LNCAP (cell line): Measurements from ENCODE around the gene RRN3.
"Not testable (repeated sequence)": the region's sequence is repeated elsewhere in the genome, so short reads cannot be mapped to it uniquely, and the experiment has no call there.

ENCODE experiments used
- CTCF ChIP-seq: fragments of 450-650 bp; IDR thresholded peaks from 2 replicates; pipeline ENCODE4 v1.5.1; 2017; ENCODE audit warnings: mild to moderate bottlenecking

The RRN3 gene

DNA sequence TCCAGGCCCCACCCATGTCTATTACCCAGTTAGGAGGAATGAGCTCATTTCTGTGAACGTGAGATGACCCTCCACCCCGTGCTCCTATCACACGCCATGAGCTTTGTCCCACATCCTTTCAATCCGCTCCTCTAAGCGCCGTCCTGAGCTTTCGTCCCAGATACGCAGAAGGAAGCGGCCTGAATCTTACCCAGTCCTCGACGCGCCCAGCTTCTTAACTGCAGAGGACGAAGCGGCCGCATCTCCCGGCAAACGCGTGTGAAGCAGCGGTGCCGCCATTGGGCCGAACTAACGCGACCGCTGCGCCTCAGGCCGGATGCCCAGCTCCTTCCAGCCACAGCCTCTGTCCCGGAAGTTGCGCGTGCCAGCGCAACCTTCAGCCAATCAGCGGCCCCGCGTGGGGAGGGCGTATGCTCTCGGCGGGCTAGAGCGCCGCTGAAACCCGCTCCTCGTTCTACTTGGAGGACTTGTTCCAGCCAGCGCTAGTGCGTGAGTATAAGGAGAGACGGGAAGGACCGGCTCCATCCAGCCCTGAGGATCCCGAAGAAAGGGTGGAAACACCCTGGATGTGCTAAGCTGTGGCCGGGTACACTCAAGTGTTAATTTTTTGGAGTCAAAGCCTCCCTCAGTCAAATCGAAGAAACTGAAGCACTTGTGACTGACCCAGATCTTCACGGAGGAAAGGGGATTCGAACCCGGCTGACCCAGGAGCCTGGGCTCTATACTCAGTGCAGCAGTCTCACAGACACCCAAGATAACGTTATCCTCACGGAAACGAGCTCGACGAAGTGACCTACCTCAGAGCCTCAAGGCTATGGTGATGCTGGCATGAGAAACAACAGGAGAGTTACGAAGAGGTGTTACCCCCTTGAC lies at the start of gene RRN3:
Gene RRN3 (minus strand): TSS at position 318 of the 873 bp plus-strand sequence. CDS start 39 bp downstream, at position 279.
- not testable (repeated sequence) for TF ChIP-seq CTCF

DNA sequence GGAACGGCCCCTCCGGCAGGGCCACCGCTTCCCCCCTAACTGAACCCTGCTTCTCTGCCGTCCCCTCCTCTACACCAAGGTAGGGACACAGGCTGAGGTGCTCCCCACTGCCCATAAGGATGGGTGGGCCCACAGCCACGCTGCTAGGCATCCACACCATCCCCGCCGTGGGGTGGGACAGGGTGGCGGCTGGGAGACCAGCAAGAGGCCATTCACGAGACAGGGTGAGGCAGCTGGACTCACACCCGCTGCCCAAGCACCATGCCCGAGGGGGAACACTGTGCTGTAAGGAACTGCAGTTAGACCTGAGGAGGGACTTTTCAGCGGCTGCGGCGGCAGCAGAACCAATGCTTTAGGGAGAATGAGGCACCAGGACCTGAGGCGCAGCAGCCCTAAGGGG lies 47.5 kb upstream of the RRN3 start:
- no peak for TF ChIP-seq CTCF

- TF ChIP-seq CTCF, result no peak
Measured at GRCh38 chr16:15073101-15073500, 21.0 kb downstream of the RRN3 start.

DNA sequence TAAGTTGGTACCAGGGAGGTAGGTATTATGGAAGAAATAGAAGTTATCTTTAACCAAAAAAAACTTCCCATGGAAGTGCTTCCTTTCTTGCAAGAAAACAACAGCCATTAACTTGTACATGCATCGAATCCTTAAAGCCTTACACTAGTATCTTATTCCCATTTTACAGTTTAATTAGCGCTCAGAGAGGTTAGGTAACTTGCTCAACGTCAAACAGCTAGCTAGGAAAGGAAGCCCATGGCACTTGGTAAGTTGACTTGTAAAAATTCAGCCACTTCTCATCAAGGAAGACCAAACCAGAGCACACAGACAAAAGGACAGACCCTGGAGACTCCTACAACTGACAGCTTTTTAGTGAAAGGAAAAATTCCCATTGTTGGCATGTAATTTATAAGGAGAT lies 34.7 kb downstream of the RRN3 start:
- TF ChIP-seq CTCF, result no peak

DNA sequence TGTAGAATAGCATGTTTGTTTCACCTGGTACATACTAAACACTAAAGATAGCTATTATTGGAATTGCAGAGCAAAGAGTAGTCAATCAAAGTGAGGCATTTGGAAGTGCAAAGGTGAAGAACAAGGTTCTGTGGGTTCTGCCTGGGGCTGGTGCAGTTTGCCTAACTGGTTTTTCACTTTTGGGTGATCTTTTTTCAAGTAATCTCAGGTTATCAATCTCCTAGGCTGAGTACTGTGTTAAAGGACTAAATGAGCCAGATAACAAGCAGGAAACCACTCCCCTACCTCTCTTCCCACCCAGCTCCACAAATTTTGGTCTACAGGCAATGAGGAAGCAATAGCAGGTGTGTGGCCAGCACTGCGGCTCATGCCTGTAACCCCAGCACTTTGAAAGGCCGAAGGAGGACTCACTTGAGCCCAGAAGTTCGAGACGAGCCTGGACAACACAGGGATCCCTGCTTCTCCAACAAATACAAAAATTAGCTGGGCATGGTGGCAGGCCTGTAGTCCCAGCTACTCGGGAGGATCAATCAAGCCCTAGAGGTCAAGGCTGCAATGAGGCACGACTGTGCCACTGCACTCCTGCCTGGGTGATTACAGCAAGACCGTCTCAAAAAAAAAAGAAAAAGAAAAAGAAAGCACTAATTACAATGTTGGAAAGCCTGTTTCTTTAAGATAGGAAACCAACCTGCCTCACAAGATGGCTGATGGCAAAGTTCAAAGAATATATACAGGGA lies 36.2 kb downstream of the RRN3 start:
- TF ChIP-seq CTCF, result no peak

DNA sequence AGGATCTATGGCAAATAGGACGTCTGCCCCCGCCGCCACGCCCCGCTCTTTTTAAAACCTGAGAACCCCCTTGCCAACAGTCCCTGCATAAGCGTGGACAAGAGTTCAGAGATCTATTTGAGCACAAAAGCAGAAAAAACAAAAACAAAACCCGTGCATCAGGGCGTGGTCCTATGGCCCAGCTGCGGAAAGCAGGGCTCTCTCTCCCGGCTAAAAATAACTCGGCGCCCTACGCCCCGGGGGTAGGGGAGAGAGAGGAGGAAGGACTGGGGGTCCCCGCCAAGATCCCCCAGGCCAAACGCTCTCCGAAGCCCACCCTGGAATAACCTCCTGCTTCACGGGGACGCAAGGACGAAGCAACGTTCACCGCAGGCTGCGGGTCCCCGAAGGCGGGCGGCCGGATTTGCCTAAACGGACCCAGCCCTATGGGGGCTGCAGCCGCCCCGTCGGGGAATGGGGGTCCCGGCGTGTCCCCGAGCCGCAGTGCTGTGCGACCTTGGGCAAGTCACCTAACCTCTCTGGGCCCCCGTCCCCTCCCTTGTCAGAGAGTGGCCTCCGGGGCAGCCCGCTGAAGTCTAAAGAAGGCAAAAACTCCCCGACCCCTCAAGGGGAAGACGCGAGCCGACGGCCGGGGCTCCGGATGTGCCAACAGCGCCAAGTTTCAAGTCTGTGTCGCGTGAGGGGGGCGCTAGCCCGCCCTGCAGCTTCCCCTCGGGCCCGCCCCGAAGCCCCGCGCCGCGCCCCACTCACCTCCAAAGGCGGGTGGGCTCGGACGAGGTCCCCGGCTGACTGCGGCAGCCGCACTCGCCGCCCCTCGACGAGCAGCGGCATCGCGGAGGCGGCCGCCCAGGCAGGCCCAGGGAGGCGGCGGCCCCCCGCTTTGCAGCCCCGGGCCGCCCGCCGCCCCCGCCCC lies 38.7 kb downstream of the RRN3 start:
- no peak; the same call in 1 of the 2 replicates for TF ChIP-seq CTCF
